Kasumi-1 (cell line): Measurements from ENCODE around the gene NFATC4.
"Not testable (repeated sequence)": the region's sequence is repeated elsewhere in the genome, so short reads cannot be mapped to it uniquely, and the experiment has no call there.

Source experiments
- DNase-seq, 2 experiments: peaks; one replicate each; lab custom pipeline; 2025; lab: John Stamatoyannopoulos, UW

Gene NFATC4

DNA sequence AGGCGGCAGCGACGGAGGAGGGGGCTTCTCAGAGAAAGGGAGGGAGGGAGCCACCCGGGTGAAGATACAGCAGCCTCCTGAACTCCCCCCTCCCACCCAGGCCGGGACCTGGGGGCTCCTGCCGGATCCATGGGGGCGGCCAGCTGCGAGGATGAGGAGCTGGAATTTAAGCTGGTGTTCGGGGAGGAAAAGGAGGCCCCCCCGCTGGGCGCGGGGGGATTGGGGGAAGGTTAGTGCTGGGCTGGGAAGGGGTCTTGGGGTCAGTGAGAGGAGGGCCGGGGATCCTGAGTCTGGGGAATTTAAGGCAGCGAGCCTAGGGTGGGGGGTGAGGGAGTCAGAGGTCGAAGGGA lies 203 bp downstream of the NFATC4 start:
- no peak for DNase-seq

DNA sequence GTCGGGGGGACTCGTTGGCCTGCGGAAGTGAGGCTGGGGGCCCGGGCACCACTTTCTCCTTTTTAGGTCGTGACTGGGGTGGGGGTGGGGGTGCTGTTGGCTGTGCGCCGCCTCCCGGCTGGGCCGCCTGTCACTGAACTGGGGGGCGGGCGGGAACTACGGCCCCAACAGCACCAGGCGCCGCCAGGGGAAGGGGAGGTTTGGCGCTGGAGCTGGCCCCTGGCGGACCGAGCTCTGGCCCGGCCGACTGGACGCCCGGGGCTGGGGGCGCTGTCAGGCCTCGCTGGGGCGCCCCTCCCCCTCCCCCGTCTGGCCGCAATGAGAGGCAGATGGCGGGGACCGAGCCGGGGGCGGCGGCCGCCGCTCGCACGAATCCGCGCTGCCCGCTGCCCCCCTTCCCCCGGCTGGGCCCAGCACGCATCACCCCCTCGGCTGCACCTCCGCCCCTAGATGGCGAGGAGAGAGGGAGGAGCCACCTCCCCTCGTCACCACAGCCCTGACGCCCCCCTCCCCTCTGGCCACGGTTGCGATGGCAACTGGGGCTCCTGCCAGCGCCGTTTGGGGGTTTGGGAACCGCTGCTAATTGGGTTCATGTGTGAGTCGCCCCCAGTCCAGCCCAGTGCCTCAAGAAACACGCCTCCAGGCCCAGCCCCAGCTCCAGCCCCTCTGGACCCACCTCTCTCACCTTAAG lies 723 bp downstream of the NFATC4 start:
- no peak for DNase-seq

DNA sequence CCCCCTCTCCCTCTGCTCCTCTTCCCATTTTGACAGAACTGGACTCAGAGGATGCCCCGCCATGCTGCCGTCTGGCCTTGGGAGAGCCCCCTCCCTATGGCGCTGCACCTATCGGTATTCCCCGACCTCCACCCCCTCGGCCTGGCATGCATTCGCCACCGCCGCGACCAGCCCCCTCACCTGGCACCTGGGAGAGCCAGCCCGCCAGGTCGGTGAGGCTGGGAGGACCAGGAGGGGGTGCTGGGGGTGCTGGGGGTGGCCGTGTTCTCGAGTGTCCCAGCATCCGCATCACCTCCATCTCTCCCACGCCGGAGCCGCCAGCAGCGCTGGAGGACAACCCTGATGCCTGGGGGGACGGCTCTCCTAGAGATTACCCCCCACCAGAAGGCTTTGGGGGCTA lies 1.5 kb downstream of the NFATC4 start:
- no peak for DNase-seq

DNA sequence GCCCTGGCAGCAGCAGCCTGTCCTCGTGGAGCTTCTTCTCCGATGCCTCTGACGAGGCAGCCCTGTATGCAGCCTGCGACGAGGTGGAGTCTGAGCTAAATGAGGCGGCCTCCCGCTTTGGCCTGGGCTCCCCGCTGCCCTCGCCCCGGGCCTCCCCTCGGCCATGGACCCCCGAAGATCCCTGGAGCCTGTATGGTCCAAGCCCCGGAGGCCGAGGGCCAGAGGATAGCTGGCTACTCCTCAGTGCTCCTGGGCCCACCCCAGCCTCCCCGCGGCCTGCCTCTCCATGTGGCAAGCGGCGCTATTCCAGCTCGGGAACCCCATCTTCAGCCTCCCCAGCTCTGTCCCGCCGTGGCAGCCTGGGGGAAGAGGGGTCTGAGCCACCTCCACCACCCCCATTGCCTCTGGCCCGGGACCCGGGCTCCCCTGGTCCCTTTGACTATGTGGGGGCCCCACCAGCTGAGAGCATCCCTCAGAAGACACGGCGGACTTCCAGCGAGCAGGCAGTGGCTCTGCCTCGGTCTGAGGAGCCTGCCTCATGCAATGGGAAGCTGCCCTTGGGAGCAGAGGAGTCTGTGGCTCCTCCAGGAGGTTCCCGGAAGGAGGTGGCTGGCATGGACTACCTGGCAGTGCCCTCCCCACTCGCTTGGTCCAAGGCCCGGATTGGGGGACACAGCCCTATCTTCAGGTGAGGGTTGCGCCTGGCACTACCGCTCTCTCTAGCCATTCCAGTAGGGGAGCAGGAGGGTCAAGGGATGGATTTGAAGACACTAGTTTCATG lies 2.1 kb downstream of the NFATC4 start:
- no peak for DNase-seq

GRCh38 chr14:24370748-24371147 lies 2.8 kb downstream of the NFATC4 start:
- DNase-seq: no peak

DNA sequence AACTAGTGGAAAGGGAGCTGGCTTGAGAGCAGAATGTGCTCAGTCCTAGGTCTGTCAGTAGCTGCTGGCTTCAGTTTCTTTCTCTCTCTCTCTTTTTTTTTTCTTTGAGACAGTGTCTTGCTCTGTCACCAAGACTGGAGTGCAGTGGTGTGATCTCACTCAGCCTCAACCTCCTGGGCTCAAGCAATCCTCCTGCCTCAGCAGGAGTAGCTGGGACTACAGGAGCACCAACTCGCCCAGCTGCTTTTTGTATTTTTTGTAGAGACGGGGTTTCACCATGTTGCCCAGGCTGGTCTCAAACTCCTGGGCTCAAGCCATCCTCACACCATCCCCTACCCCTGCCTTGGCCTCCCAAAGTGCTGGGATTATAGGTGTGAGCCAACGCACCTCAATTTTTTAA lies 3.6 kb downstream of the NFATC4 start:
- DNase-seq: not testable (repeated sequence)

GRCh38 chr14:24372701-24373416 lies 4.9 kb downstream of the NFATC4 start:
- no peak for DNase-seq

GRCh38 chr14:24376448-24377070 lies 8.6 kb downstream of the NFATC4 start:
- no peak for DNase-seq

GRCh38 chr14:24377126-24377525 lies 9.1 kb downstream of the NFATC4 start:
- DNase-seq: no peak

DNA sequence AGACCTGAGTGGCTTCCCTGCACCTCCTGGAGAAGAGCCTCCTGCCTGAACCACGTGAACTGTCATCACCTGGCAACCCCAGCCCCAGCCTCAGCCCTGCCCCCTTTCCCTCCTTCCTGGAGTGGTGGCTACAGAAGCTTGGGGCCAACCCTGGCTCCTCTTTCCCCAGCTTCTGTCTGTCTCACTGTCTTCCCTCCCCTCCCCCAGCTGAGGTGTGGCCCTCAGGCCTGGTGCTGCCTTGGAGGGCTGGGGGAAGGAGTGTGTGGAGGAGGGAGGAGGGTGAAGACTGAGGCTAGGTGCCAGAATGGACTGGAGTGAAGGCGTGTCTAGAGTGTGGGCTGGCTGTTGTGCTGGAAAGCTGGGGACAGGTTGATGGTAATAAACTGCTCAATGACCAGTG lies 9.7 kb downstream of the NFATC4 start:
- no peak for DNase-seq

GRCh38 chr14:24378327-24378726 lies 10.3 kb downstream of the NFATC4 start:
- DNase-seq: no peak

GRCh38 chr14:24378981-24379906 lies 11.3 kb downstream of the NFATC4 start:
- no peak for DNase-seq

DNA sequence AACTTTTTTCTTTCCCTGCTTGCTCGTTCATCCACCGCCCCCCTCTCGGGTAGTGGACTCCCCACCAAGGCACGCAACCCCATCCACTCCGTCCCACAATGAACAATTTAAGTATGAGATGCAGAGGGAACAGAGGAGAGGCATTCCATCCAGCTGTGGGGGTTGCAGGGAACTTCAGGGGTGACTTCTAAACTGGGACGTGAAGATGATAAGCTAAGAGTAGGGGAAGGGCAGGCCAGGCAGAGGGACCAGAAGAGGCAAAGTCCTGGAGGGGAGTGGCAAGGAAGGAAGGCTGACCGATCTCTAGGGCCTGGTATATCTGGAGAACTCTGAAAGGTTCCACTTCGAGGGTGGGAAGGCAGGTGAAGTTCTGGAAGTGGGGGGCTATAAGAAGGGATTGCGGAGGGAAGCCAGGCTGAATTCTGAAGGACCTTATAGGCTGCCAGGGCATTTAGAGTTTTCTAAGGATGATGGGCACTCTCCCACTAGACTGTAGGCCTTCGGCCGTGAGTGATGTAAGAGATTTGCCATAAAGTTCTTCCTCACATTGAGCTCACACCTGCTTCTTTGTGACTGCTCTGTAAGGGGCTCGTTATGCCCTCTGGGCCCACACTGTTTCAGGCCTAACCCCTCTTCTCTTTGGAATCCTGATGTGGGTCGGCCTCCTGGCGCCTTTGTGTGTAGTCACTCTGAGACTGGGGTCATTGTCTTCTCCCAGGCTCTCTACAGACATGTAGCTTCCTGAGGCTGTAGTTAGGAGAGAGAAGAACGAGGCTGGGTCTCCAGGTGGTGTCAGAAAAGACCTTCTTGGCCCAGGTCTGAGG lies 12.1 kb downstream of the NFATC4 start:
- DNase-seq: no peak

DNA sequence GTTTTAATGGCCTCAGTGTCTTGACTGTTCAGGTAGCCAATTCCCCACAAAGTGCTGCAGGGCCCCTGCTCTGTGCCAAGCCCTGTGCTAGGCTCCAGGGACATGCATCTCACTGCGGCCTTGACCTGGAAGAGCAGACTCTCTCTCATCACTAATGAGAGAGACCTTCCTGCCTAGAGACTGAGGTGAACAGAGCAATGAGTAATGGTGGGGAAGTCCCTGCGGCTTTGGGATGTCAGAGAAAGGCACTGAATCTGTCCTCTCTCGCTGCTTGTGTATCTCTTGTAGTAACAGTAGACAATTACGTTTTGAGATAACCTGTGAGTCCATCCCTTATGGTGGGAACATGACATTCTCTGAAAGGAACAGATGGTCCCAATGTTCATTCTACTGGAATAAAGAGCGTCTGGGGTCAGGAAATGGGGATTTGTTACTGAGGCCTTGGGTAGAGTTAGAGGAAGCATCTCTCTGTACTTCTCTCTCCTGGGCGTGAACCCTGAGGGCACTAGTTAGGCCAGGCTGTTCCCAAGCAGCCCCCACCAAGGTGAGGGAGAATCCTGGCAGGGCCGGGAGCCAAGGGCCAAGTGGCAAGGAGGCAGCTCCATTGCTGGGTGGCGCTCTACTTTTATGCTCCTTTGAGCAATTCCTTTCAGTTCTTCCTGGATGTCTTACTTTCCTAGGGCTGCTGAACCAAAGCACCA lies 13.5 kb downstream of the NFATC4 start:
- DNase-seq: no peak

DNA sequence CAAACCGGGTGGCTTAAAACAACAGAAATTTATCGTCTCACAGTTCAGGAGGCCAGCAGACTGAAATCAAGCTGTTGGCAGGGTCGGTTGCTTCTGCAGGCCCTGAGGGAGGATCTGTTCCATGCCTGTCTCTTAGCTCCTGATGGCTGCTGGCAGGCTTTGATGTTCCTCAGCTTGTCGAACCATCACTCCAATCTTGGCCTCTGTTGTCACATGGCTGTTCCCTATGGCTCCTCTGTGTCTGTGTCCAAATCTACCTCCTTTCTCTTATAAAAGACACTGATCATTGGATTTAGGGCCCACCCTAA lies 14.0 kb downstream of the NFATC4 start:
- no peak for DNase-seq

DNA sequence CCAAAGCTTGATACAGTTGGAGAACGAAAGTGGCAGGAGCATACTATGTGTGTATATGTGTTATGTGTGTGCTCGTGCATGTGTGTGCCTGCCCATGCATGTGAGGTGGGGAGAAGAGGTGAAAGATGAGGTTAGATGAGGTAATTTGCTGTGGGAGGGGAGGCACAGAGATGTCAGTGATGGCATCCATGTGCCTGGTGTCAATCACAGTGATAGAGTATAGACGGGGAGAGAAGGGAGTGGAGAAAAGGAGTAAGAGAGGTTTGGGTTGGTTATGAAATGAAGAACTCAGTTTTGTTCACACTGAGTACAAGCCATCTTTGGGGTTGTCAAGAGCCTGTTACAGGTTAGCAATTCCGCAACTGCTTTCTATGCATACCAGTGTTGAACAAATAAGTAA lies 16.2 kb downstream of the NFATC4 start:
- no peak for DNase-seq

GRCh38 chr14:24385524-24385923 lies 17.5 kb downstream of the NFATC4 start:
- DNase-seq: no peak

GRCh38 chr14:24387009-24387345 lies 19.0 kb downstream of the NFATC4 start:
- DNase-seq: no peak

GRCh38 chr14:24387579-24387978 lies 19.6 kb downstream of the NFATC4 start:
- DNase-seq: not testable (repeated sequence)

DNA sequence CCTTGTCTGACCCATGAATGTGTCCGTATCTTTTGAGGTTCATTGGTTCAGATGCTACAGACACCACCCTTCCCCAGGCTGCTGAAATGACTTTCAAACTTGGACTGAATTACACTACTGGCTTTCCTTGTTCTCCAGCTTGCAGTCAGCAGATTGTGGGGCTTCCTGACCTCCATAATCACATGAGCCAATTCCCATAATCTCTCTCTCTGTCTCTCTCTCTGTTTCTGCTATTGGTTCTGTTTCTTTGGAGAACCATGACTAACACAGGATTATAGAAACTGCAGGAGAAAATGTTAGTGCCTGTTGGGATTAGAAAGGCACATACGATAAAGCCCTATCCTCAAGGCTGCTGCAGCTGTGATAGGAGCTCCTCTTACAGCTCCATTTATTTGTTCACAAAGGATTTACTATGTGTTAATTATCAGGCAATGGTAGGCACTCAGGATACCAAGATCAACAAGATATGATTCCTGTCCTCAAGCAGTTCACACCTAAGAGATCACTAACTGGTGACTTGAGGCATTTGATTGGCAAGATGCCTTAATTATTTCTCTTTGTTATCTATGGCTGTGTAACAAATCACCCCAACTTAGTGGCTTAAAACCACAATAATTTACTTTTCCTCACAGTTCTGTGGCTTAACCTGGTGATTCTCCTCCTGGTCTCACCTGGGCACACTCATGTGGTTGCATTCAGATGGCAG lies 20.6 kb downstream of the NFATC4 start:
- DNase-seq: no peak
